Fibroblast of skin of left biceps (primary cell): ENCODE results near the gene SATB2.
A peak's percentile ranks its signal among the peaks of the same experiment; 100 is the strongest.

Source experiments
- DNase-seq, 2 experiments: peaks; one replicate each; pipeline ENCODE4 v3.0.0-alpha.2; 2013; ENCODE audit warnings: low read depth in 2 of 2

Gene SATB2

DNA sequence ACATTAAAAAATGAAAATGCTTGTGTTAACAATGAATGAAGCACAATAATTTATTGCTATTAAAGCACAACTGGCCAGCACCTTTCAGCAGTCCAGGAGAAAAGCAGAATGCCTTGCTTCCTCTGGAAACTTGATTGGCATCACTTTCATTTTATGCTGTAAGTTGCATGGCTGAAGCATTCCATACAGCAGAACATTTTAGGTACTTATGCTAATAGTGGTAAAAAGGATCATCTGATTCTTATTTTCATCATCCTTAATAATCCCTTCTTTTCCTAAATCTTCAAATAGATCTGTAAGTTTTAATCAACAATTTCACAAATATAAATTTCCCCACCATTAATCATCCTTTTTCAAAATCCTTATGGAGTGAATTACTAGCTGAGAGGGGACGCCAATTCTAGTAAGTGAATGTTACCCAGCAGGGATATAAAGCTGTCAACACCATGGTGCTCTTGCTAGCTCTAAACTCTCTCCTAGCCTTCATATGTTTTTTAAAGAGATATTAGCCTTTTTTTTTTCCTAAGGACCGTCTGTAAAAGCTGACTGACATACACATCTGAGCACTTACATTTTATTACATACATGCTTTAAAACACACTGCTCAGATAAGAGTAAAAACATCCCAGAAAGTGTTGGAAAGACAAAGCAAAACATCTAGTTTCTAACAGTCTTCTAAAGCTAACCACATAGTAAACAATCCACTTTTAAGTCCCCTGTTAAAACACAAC, 5.3 kb downstream of the SATB2 start:
- peak; percentile 80 to 83 for DNase-seq

GRCh38 chr2:199449956-199450355, 7.8 kb downstream of the SATB2 start:
- no peak for DNase-seq

DNA sequence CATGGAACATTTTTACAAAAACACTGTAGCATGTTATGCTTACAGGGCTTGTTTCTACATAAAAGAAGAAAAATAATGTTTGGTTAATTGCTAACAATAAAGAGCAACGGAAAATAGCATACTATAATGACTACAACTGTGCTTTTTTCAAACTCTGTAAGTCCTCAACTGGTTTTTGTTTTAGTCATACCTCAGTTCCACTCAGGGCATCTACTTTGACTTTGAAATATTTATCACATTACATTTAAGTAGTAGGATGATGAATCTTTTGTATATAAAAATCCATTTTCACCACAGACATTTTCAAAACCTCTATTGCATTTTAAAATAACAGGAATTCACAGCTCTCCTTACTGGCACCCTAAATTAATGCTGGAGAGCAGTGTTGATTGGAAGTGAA, 8.3 kb downstream of the SATB2 start:
- DNase-seq = no peak

GRCh38 chr2:199446996-199447576, 10.7 kb downstream of the SATB2 start:
- DNase-seq = no peak

- DNase-seq = no peak
Observed at GRCh38 chr2:199444749-199445148, 13.0 kb downstream of the SATB2 start.

DNA sequence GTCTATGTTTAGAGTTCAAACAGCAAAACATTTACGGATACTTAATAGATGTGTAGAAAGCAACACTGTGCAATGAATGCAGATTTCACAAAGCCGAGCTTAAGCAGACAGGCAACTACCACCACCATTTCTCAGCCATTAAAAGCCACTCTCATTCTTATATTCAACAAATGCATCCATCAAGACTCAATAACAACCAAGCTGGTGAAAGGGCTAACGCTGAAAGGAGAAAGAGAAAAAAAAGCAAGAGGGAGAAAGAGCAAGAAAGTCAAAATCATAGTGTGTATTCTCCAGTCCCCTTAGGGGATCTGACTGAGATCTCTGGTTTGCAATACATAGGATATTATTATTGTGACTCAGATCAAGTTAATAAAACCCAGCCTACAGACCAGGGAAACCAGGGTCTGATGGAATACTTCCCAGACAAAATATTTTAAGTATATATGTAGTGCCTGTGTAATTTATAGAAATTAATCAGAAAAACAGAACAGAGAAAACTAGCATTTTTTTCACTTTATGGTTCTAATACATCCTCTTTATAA, 14.1 kb downstream of the SATB2 start:
- peak in 1 of 2 experiments; percentile 55 for DNase-seq

GRCh38 chr2:199442173-199442572, 15.6 kb downstream of the SATB2 start:
- no peak for DNase-seq

GRCh38 chr2:199441759-199442158, 16.0 kb downstream of the SATB2 start:
- no peak for DNase-seq

GRCh38 chr2:199440118-199440517, 17.6 kb downstream of the SATB2 start:
- no peak for DNase-seq

GRCh38 chr2:199439542-199439941, 18.2 kb downstream of the SATB2 start:
- DNase-seq = no peak

- DNase-seq = no peak
Observed at GRCh38 chr2:199439066-199439465, 18.7 kb downstream of the SATB2 start.

GRCh38 chr2:199434555-199434954, 23.2 kb downstream of the SATB2 start:
- no peak for DNase-seq

DNA sequence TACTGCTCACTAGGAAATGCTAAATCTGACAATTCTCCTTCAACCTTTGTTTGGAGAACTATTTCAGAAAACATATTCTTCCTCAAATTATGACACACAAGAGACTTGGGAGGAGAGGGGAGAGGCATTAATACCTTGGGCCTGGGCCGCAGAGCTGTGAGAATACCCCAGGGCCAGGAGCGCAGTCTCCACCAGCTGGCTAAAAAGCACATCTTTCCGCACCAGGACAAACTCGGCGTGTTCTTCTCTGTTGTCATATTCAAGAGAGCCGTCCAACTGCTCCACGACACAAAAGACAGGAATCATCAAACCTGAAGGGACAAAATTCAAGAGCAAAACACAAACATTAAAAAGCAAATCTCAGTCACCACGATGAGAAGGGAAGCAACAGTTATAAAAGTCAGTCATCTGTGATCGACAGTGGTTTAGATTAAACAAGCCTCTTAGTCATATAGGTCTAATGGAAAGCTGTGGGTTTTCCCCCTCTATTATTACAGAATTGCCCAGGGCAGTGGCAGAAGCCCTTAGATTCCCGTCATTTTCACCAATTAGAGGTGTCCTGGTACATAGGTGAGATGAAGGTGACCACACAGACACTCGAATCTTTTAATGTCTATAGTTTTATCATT, 24.4 kb downstream of the SATB2 start:
- DNase-seq = no peak

DNA sequence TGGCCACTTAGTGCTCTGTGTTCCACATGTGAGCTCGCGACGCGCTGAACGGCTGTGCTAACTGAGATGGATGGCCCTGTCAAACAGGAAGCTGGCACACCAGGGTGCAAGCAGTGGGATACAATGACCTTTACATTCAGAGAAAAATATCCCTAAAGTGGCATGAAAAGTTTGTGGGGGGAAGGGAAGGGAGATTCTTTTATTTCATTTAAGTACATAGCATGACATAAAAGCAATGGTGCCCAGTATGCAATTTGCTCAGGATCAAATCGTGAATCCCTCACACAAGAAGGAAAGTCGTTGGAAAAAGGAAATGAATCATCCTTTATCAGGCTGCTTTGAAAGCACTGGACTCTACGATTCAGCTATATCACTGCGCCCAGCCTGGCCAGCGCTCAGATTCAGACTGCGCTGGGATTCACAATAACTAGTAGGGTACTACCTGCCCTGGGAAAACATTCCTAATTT, 26.0 kb downstream of the SATB2 start:
- DNase-seq = no peak

DNA sequence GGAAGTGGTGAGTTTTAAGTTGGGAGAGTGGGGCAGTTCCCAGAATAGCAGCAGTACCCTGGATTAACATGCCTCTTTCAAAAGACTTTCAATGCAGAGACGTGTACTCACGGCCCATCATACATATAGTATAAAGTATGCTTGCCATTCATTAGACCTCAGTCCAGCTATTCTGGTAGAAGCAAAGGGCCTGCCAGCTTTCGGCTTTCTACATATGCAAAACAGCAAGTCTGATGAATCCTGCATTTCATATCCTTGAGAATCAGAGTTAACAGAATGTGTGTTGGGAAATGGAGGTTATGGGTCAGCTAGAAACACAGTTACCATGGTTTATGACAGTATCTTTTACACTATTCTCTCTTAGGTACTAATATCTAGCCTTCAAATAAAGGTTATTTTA, 27.5 kb downstream of the SATB2 start:
- no peak for DNase-seq

DNA sequence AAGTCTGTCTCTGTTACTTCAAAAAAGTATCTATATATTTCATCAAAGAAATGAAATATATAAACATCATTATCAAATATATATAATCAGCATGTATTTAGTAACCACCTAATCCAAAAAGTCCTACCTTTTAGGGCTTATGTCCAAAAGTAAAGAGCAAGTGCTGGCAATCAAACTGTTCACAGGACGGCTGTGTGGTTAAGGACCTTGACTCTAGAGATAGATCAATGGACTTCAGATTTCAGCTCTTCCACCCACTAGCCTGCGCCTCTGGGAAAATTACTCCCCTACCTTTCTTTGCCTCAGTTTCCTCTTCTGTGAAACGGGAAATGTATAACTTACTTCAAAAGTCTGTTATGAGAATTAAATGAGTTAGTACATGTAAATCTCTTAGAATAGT, 29.4 kb downstream of the SATB2 start:
- DNase-seq = no peak

DNA sequence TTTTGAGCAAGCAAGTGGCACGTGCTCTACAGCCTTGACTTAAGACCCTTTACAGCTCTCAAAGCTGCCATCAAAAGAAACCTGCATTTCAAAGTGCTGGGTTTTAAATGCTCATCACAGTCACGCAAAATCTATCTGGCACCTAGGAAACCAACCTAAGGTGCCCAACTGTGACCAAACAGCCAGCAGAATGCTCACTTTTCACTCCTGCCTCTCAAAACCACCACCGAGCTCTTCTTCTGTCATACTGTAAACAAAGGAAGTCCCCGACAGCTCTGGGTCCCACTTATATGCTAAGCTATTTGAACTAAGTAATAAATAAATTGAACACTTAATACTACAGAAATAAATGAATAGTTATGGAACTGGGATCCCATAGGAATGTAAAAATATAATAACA, 33.6 kb downstream of the SATB2 start:
- DNase-seq = no peak

GRCh38 chr2:199419428-199419827, 38.3 kb downstream of the SATB2 start:
- no peak for DNase-seq

- no peak for DNase-seq
Observed at GRCh38 chr2:199414465-199414864, 43.3 kb downstream of the SATB2 start.

DNA sequence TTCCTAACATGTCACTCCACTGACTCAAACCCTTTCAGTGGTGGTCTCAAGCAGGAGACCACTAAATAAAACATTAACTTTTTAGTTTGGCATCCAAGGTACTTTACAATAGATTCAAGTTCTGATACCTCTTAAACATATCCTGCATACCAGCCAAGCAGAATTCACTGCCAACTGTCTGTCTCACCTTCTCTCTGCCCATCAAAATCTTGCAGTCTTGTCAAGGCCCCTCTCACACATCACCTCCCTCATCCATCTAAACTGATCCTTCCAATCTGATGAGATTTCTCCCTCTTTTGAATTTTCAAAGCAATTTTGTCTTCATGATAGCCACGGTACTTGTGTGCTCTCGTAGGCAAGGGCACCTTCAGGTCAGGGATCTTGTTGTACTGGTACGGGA, 43.7 kb downstream of the SATB2 start:
- no peak for DNase-seq

DNA sequence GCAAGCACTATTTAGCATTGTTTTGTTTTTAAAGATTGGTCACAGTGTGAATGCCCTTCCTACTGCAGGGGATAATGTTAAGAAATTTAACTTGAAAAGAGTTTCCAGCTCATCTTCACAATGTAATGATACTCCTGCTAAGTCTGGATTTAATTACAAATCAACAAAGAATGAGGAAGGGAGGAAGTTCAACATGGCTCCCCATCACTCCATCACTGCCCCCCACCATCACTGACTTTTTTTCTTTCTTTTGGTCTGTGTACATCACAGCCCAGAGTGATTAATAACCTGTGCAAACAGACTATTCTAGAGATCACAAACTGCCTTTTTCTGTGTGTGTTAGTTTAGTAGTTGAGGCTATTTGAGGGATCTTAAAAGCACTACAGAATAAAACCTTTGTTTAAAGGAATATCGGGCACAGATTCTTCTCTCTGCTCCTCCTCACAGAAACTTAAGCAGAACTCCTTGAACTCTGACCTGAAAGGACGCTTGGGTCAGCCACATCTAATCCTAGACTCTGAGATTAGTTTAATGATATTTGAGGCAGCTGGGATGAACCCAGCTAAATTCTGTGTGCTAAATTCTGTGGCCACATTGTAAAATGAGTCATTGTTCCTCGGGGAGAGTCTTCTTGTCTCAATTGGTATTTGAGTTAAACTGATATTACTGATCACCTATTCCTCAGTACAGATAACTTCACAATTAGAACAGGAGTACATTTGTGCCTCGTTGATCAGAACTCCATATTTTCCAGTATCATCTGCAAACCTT, 47.8 kb downstream of the SATB2 start:
- DNase-seq = peak in 1 of 2 experiments; percentile 20

DNA sequence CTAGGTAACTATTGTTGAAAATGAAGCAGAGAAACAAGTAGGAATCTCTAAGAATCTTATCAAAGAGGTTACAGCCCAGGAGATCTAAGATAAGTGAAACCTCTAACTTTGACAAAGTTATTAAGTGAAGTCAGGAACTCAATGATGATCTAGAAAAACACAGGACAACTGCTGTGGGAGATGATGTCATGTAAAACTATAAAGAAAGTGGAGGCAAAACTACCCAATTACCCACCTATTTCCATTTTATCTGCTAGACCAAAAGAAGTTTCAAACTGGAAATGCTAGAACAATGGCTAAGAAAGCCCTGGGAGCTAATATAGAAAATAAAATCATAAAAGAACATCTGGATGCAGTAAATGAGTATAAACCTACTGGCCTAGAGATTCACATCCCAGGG, 50.3 kb downstream of the SATB2 start:
- no peak for DNase-seq
